Erythroblast (primary cell): ENCODE data around the gene STT3B.

Experiments used
- DNase-seq, 2 experiments: peaks; one replicate each; lab custom pipeline; 2025; lab: John Stamatoyannopoulos, UW
- GATA1 ChIP-seq: IDR thresholded peaks from 2 replicates; pipeline ENCODE4 v1.6.1; 2011; ENCODE audit warnings: low read depth, mild to moderate bottlenecking, control low read depth, low read length, moderate library complexity
- POLR2A ChIP-seq: IDR thresholded peaks from 2 replicates; pipeline ENCODE4 v1.6.1; 2011; ENCODE audit warnings: mild to moderate bottlenecking, low read length

STT3B gene

GRCh38 chr3:31532587-31533168 is at the start of gene STT3B:
STT3B (plus strand) TSS chr3:31532925; CDS start chr3:31532999, 74 bp downstream.
- peak; percentile 90 to 94 for DNase-seq

GRCh38 chr3:31483776-31484175 is 48.9 kb upstream of the STT3B start:
- no peak for TF ChIP-seq POLR2A
- TF ChIP-seq GATA1 = no peak
- DNase-seq = no peak

More at GRCh38 chr3:31532587-31533168, at the start of gene STT3B:
- TF ChIP-seq GATA1 (no peak), POLR2A (peak; percentile 85)

- DNase-seq = no peak
- TF ChIP-seq GATA1 (no peak), POLR2A (no peak)
Measured at GRCh38 chr3:31485196-31485595, 47.5 kb upstream of the STT3B start.

GRCh38 chr3:31486865-31487533 is 45.7 kb upstream of the STT3B start:
- TF ChIP-seq POLR2A (no peak), GATA1 (no peak)
- no peak for DNase-seq

- TF ChIP-seq GATA1 = no peak
- no peak for TF ChIP-seq POLR2A
- no peak for DNase-seq
Measured at GRCh38 chr3:31488475-31489017, 44.2 kb upstream of the STT3B start.

GRCh38 chr3:31490502-31490901 is 42.2 kb upstream of the STT3B start:
- TF ChIP-seq GATA1 (no peak), POLR2A (no peak)
- no peak for DNase-seq

GRCh38 chr3:31491660-31492059 is 41.1 kb upstream of the STT3B start:
- DNase-seq = peak in 1 of 2 experiments; percentile 50
- TF ChIP-seq GATA1 = no peak
- no peak for TF ChIP-seq POLR2A

- DNase-seq = no peak
- TF ChIP-seq GATA1 (no peak), POLR2A (no peak)
Measured at GRCh38 chr3:31493149-31493548, 39.6 kb upstream of the STT3B start.

- no peak for DNase-seq
- TF ChIP-seq POLR2A (no peak), GATA1 (no peak)
Measured at GRCh38 chr3:31495971-31496665, 36.6 kb upstream of the STT3B start.

GRCh38 chr3:31498791-31499190 is 33.9 kb upstream of the STT3B start:
- no peak for TF ChIP-seq GATA1
- TF ChIP-seq POLR2A = no peak
- no peak for DNase-seq

- no peak for DNase-seq
- TF ChIP-seq GATA1 = no peak
- TF ChIP-seq POLR2A = no peak
Measured at GRCh38 chr3:31499281-31499680, 33.4 kb upstream of the STT3B start.

GRCh38 chr3:31502803-31503221 is 29.9 kb upstream of the STT3B start:
- no peak for DNase-seq
- TF ChIP-seq POLR2A (no peak), GATA1 (no peak)

- TF ChIP-seq POLR2A (no peak), GATA1 (no peak)
- no peak for DNase-seq
Measured at GRCh38 chr3:31503456-31503855, 29.3 kb upstream of the STT3B start.

- DNase-seq = no peak
- TF ChIP-seq GATA1 (no peak), POLR2A (no peak)
Measured at GRCh38 chr3:31504230-31504629, 28.5 kb upstream of the STT3B start.
